Left ventricle myocardium superior (tissue), 1 donor: ENCODE results near the gene CACNA2D1. TPM values are rescaled to one million over a fixed set of nuclear protein-coding genes. Genes with fewer than 3 reads are reported as not detected.
A peak's percentile ranks its signal among the peaks of the same experiment; 100 is the strongest.

Experiments used
- ATAC-seq: fragments of 200-7000 bp; cut with Tn5 transposase; one replicate; pipeline ENCODE4 v1.9.1; 2020; ENCODE audit warnings: mild to moderate bottlenecking, moderate library complexity
- DNase-seq: peaks from one replicate; pipeline ENCODE4 v3.0.0-alpha.2; 2020
- intact Hi-C: fragments of 100-400 bp; cut with micrococcal nuclease; formaldehyde crosslinking; loops from one replicate; pipeline ENCODE4 v1.11.0; 2022
- total RNA-seq: library from RNA; stranded (reverse); fragmentation: NEBNext Ultra II Directional; extraction: Animal tissue kit (Norgen Biotek cat#: 25700); gene quantifications from one replicate; pipeline ENCODE4 v1.2.1, GENCODE V29; 2021
- donor health status: DM: no; HTN: yes; CAD: no; lungs with severe emphysema.

The CACNA2D1 gene
- total RNA-seq, 1 donor from 2014 or later = 48.1 TPM

DNA sequence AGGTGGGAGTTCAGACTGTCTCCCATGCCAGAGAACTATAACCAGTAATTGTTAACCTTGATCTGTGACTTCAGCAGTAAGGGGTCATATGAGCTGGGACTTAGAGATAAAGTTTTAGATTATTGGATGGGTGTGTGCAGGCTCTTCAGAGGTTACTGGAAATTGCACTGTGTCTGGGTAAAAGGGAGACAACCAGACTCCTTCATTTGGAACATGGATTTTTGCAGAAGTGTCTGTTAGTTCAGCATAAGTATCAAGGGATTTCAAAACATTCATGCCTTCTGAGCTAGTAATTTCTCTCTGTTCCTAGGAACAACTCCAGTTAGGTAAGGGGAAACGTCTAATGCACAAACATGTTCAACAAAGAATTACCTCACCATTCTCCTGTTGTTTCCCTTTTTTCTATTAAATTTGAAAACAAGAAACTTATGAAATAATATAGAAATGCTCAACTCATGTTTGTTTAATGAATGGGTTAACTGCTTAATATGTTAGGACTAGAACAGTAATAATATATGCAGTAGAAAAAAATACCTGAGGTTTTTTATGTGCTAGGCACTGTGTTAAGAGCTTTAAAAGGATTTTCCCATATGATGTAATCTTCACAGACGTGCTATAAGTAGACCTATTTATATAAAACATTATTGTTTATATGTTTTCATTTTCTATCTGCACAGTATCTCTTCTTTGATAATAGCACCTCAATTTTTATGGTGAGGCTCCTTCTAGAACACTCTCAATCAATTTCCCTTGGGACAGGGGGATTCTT is 233.0 kb downstream of the CACNA2D1 start:
- ATAC-seq (peak; percentile 57), DNase-seq (no peak)
- intact Hi-C loops = no loop called here

DNA sequence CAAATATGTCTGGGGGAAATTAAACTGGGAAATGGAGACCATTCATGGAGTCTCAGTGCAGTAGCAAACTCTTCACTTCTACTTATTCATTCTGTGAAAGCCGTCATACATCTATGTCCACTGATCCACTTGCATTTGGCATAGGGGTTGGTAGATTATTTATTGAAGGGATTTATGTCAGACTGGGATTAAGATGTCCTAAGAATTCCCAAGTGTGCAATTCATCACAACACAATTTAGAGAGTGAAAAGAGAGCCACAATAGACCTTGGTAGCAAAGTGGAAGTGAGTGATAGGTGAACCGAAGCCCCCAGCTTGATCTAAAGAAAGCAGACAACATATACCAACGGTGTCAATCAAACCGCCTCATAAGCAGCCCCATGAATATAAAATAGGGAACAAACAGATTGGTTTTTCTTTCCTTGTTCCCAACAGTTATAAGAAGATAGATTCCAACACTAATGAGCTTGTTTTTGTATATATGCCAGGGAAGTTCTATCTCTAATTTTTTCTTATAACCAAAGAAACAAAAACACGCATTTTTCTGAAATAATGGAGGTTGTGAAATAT is 234.3 kb downstream of the CACNA2D1 start:
- DNase-seq (no peak), ATAC-seq (no peak)
- intact Hi-C loops = no loop called here

DNA sequence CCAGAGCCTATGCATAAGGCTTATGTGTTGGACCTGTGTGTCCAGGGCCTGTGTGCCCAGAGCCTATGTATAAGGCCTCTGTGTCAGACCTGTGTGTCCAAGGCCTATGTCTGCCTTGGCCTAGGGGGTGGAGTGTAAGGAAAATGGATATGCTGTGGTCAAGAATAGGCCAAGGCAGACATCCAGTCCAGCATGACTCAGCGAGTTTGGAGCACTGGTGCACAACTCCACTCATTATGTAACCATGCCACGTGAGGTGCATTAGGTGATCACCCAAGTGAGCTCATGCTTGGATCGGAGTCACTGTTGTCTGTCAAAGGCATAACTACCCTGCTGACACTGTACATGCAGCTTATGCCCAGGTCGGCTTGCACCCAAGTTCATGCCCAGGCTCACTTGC is 238.9 kb downstream of the CACNA2D1 start:
- intact Hi-C loops = no loop called here
- peak; percentile 54 for DNase-seq

DNA sequence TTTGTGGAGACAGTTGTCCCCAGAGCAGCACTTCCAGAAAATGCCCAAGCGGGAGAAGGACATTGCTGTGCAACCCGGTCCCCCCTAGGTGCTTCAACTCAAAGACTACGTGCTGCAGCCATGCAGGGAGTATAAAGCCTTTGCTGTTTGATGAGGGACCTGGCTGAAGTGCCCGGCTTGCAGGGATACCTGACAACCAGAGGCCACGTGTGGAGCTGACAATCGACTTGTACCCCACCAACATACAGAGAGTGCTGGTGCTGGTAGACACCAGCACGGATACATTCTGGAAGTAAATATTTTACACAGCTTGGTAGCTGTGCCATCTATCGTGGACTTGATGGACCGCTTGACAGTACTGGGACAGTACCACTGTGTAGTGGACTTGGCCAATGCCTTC is 240.6 kb downstream of the CACNA2D1 start:
- ATAC-seq = no peak
- no peak for DNase-seq
- intact Hi-C loops = no loop called here

More for the DNA sequence above, 238.9 kb downstream of the CACNA2D1 start:
- ATAC-seq = peak; percentile 94

DNA sequence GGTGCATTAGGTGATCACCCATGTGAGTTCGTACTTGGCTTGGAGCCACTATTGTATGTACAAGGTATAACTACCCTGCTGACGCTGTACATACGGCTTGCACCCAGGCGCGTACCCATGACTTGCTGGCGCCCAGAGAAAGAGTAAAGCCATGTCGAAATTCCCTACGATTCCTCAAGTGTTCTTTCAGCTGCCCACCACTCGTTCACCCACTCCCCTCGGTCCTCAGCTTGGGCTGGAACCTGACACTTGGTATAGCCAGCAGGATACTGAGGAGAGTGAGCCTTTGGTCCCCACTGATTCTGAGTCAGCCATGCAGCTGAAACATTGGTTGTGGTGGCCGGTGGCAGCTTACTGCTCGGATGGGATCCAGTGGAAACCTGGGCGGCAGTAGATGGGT is 241.5 kb downstream of the CACNA2D1 start:
- ATAC-seq = no peak
- no peak for DNase-seq
- intact Hi-C loops = no loop called here

DNA sequence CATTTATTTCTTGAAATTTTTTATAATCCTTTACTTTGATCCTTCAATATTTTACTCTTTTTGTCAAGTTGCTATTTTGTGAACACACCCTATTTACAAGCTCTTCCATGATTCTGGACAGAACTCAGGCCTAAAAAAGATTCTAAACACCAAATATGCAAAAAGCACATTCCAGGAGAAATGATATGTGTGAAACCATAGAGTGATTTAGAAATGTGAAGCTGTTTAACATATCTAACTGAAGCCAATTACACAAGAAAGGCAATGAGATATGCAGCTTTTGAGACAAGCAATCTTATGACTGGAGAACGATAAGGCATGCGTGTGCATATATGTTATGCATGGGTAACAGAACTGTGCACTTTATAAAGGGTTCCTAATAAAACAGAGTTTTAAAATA is 243.0 kb downstream of the CACNA2D1 start:
- no peak for ATAC-seq
- intact Hi-C loops = no loop called here
- DNase-seq = no peak

DNA sequence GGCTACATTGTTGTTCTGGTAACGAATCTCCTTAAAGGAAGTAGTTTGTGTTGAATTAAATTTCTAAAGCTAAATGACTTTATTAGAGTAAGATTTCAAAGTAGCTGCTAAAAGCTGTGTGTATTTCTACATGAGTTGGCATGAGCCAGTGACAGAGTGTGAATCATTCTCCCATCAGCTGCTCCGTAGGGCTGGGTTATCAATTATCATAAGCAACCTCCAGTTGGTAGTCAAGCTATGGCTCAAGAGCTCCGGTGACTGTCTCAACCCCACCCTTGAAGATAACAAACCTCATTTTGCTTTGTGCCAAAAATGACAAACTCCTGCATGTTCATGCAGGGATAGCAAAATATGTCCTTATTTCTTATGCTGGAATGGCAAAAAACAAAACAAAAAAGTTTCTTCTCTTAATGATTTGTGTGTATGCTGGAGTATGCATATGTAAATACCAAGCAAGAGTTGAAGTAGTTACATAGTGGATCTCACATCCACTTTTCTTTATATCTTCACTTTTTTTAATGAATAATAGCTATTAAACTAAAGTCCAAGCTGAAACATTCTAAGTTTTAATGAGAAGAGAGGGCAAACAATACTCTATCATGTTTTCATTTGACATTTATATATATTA is 249.4 kb downstream of the CACNA2D1 start:
- DNase-seq (no peak), ATAC-seq (peak; percentile 63)
- intact Hi-C loops = no loop called here

DNA sequence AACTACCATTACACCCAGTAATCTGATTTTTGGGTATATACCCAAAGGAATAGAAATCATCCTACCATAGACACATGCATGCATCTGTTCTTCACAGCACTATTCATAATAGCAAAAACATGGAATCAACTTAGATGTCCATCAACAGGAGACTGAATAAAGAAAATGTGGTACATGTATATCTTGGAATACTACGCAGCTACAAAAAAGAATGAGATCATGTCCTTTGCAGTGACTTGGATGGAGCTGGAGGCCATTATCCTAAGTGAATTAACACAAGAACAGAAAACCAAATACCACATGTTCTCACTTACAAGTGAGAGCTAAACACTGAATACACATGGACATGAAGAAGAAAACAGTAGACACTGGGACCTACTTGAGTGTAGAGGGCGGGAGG is 254.9 kb downstream of the CACNA2D1 start:
- intact Hi-C loops = no loop called here
- DNase-seq (no peak), ATAC-seq (no peak)

DNA sequence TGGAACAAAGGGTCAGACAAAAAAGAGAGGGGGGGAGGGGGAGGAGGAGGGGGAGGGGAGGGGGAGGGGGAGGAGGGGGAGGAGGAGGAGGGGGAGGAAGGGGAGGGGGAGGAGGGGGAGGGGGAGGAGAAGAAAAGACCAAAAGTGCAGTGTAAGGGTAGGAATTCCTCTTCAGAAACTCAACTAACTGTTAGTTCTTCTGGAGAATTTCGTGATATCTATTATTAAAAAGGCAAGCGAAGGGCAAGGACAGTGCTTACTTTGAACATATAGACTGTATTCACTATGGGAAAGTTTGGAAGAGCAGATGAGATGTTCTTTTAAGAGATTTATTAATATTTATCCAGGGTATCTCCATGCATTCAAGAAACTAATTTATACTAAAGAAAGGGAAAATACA is 258.1 kb downstream of the CACNA2D1 start:
- DNase-seq = no peak
- no peak for ATAC-seq
- intact Hi-C loops = no loop called here

DNA sequence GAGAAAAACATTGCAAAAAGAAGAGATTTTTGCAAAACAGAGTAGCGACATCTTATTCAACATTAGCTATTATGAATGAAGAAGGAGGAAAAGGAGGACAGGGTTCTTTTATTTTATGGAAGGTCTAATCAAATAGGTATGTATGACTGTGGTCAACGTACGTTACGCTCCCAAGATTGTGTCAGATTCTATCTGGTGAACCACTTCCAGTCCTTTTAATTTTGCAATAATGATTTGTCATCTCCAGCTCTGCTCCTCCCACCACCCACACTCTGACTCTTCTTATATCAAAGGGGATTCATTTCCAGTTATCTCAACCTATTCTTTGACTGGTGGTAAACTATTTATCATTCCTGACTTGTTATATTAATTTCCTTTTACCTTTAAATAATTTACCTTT is 259.9 kb downstream of the CACNA2D1 start:
- ATAC-seq (no peak), DNase-seq (no peak)
- intact Hi-C loops = no loop called here

DNA sequence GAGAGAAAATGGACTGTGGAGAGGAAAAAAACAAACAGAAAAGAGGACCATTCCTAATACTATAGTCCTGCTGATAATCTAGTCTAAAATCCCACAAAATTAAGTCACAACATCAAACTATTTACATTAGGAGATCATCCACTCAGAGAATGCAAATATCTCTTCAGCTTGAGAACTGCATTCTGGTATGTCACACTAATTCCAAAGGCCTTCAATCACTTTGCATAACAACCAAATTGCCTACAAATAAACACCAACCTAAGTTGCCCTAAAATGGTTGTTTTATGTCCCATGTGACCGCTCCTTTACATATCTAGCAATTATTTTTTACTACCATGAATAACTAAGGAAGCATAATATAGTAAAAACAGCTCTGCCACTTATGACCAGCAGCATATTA is 264.3 kb downstream of the CACNA2D1 start:
- ATAC-seq (no peak), DNase-seq (no peak)
- intact Hi-C loops = no loop called here

DNA sequence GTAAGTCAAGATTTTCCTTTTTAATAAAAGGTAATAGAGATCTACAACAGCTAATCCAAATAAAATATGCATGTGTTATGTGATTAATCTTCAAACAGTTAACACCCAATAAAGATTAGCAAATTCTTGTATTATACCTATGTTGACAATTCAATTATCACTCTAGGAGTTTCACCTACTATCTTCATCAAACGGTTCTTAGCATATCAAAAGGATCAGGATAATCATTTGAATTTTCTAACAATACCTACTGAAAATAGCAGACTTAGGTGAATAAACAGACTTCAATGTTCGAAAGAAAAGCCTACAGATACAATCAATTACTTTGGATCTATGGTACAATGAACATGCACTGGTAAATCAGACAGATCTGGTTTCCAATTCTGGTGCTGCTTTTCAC is 268.3 kb downstream of the CACNA2D1 start:
- no peak for DNase-seq
- ATAC-seq = no peak
- intact Hi-C loops = no loop called here

DNA sequence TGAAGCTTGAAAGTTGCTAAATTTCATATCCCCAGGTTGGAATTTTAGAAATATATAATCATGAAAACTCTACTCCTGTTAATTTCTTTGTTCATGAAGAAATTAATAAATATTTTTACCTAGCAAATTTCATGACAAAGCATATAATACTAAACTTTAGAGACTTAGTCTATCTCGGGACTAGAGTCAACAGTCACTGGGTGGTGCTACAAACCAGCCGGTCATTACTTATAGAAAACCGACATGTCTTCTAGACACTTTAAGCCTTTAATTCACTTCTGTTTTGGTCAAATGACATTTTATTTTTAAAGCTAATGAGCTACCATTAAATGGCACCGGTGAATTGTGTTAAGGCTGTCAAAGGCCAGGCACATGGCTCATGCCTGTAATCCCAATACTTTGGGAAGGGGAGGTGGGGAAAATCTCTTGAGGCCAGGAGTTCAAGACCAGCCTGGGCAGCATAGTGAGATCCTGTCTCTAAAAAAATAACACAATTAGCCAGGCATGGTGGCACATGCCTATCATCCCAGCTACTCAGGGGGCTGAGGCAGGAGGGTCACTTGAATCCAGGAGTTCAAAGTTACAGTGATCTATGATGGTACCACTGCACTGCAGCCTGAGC is 270.1 kb downstream of the CACNA2D1 start:
- intact Hi-C loops = no loop called here
- ATAC-seq (no peak), DNase-seq (no peak)

DNA sequence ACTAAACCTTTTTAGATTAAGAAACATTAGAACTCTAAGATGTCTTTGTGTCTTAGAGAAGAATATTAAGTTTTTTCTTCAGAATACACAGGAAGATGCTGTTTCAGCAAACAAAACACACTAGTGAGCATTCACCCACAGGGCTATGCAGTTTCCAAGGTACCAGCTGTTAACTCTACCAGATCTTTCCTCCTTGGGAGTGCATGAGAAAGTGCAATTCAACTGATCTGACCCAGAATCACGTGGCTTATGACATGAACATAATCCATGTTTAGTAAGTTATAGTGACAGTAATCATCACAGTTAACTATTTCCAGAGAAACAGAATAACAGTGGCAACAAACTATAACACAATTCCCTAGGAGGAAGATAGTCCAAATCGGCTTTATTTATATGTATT is 270.7 kb downstream of the CACNA2D1 start:
- ATAC-seq (no peak), DNase-seq (no peak)
- intact Hi-C loops = no loop called here

DNA sequence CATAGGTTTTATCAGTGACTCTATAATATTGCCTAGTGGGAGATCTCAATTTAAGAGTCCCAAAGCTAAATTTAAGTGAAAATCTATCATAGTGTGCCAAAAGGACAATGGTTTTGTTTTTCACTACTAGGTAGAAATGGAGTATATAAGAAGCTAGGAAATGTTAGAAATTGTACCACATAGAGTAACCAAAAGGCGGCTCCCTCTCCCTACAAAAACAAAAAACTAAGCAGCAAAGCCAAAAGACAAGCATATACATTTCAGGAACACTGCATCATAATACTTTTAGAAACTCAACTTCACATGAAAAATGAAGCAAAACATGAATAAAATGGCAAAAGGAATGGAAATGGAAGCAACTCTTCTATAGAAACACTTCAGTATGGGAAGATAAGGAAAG is 271.6 kb downstream of the CACNA2D1 start:
- intact Hi-C loops = no loop called here
- no peak for DNase-seq
- ATAC-seq = no peak

DNA sequence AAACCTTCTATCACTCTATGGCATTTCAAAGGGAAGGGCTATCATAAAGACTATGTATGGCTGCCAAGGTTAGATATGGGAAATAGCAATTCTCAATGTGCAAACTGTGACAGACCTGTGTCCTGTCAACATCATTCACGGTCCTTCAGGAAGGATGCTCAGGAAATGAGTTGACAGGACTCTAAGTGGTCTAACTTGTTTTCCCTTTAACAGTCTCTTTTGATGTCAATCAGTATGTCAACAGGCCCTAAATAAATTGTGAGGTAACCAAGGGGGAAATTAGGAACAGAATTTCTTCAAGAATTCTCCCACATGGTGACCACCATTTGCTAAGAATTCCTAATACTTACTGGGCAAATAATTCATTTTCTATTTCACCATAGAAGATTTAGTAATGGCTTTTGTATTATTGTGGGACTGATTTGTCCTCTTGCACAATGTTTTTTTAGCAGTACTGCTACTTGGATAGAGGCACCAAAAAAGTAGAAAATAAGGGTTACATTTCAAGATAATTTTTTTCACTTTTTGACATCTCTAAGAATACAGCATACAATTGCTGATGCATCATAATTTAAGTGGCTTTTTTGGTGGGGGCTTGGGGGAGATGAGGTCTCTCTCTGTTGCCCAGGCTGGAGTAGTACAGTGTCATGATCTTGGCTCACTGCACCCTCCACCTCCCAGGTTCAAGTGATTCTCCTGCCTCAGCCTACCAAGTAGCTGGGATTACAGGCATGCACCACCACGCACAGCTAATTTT is 275.8 kb downstream of the CACNA2D1 start:
- ATAC-seq (peak; percentile 47), DNase-seq (no peak)
- intact Hi-C loops = no loop called here

DNA sequence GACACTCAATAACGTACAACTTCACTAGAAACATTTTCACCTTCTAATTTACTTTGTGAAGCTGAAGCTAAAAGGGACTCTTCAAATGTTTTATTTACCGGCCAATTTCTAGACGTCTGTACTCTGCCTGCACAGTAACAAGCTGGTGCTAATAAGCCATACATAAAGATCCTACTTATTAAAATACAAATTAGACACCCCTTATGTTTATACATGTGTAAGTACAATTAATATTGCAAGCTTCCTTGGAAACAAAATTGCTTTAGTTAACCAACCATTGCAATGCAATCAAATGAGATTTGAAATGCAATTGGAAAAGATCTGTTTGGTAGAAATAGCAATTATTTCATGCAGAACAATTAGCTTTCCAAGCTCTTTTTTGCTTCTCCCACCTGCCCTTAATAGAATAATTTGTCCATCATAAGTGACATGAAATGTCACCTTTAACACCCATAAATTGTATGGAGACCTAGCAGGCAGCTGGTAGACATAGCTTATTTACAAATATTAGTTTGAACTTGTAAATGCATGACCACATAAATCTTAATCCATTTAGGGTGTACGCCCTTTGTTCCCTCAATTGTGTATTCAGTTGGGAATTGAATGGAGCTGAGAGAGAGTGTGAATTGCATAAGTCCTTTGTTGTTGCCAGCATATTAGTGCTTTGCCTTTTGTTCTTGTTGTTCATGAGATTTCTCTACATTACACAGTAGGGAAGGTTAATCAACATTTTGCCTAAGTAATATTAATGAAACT is 277.1 kb downstream of the CACNA2D1 start:
- no peak for DNase-seq
- peak; percentile 55 for ATAC-seq
- intact Hi-C loops = no loop called here

DNA sequence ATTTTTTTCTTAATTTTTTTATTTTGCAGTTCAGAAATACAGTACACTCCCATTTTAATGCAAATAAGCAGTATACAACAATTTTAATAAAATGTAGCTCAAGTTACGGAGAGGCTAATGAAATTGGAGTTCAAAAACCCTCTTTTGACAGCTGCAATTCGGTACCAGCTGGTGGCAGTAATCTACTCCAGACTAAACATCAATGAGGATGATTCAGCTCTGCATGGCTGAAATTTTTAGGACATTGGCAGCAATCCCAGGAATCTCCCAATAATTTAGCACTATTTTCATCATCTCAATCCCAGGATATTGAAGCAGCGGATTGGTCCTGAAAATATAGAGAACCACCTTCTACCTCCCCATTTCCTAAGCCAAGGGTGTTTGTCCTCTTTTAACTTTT is 278.8 kb downstream of the CACNA2D1 start:
- peak; percentile 81 for ATAC-seq
- intact Hi-C loops = no loop called here
- DNase-seq = no peak

DNA sequence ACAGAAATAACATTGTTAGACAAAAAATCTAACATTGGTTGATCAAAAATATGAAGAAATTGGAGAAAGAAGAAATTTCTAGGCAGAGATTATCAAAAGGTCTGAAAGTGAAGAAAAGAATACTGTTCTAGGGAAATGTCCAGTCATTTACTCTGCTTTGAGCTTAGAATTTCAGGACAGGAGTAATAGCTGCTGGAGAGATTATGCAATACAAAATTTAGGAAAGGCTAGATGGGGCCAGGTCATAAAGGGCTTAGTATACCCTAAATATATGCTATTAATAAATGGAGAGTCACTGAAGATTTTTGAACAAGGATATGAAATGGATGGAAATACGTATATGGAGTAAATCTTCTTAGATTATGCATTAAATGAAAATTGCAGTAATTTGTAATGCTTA is 279.2 kb downstream of the CACNA2D1 start:
- DNase-seq (no peak), ATAC-seq (peak; percentile 71)
- intact Hi-C loops = no loop called here
